Stimulated activated naive B cell treated with anti-CD40 and anti-IgM and Interleukin-4, amounts not matched to agents 10 μg/mL and 1 μg/mL and 100 μg/mL, for 72 hours (primary cell): ENCODE data around the gene SEMA5B.

Experiments used
- ATAC-seq, 2 donors: fragments of 150-1000 bp; cut with Tn5 transposase; replicated peaks; 2 replicates each; pipeline ENCODE4 v1.10.0; 2021; ENCODE audit warnings: moderate library complexity in 1 of 2
- DNase-seq: peaks from one replicate; pipeline ENCODE4 v3.0.0; 2021
- H3K27ac Mint-ChIP-seq: one replicate; pipeline ENCODE4 v1.8.0; 2022; ENCODE audit warnings: mild to moderate bottlenecking, mixed read lengths
- H3K27me3 Mint-ChIP-seq, 2 donors: one replicate each; pipeline ENCODE4 v1.8.0; 2022; ENCODE audit warnings: mixed read lengths in 2 of 2
- H3K36me3 Mint-ChIP-seq, 2 donors: one replicate each; pipeline ENCODE4 v1.8.0; 2022; ENCODE audit warnings: mixed read lengths in 2 of 2, mild to moderate bottlenecking in 1 of 2
- H3K4me1 Mint-ChIP-seq, 2 donors: one replicate each; pipeline ENCODE4 v1.8.0; 2022; ENCODE audit warnings: mixed read lengths in 2 of 2, mild to moderate bottlenecking in 1 of 2
- H3K4me3 Mint-ChIP-seq, 2 donors: one replicate each; pipeline ENCODE4 v1.8.0; 2022; ENCODE audit warnings: mild to moderate bottlenecking in 2 of 2, mixed read lengths in 2 of 2, moderate library complexity in 1 of 2
- H3K9me3 Mint-ChIP-seq, 2 donors: one replicate each; pipeline ENCODE4 v1.8.0; 2022; ENCODE audit warnings: mixed read lengths in 2 of 2, mild to moderate bottlenecking in 1 of 2

SEMA5B gene

GRCh38 chr3:122936986-122937385 is 90.6 kb downstream of the SEMA5B start:
- Mint-ChIP-seq H3K36me3 (no peaks in the 10 kb centered on the region), H3K27me3 (peaks cover 4 to 19% of the 10 kb centered on the region in 2 donors), H3K9me3 (no peaks in the 10 kb centered on the region), H3K4me1 (no peaks in the 10 kb centered on the region), H3K27ac (no peak overlapping the region), H3K4me3 (no peak overlapping the region)
- DNase-seq (no peak), ATAC-seq (no peak)

DNA sequence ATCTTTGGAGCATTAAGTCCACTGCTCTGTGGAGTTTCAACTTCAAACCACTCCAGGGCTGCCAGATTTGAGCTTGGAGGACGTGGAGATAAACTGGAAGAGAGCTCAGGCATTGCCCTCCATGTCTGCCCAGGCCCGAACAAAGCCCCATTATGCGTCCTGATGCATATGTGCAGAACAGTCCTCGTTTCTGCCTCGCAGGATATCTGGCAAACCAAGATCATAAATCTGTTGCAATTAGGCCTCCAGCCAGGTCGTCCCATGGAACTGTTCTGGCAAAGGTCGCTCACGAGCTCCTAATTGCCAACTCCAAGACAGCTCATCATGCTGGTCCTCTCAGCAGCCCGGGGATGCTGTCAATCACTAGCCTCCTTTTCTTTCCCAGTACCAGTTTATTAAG is 91.2 kb downstream of the SEMA5B start:
- no peaks in the 10 kb centered on the region for H3K36me3 Mint-ChIP-seq
- H3K9me3 Mint-ChIP-seq, result no peaks in the 10 kb centered on the region
- no peak for ATAC-seq
- no peaks in the 10 kb centered on the region for H3K4me1 Mint-ChIP-seq
- DNase-seq, result no peak
- no peak overlapping the region for H3K27ac Mint-ChIP-seq
- H3K4me3 Mint-ChIP-seq, result no peak overlapping the region
- peaks cover 4 to 19% of the 10 kb centered on the region in 2 donors for H3K27me3 Mint-ChIP-seq

DNA sequence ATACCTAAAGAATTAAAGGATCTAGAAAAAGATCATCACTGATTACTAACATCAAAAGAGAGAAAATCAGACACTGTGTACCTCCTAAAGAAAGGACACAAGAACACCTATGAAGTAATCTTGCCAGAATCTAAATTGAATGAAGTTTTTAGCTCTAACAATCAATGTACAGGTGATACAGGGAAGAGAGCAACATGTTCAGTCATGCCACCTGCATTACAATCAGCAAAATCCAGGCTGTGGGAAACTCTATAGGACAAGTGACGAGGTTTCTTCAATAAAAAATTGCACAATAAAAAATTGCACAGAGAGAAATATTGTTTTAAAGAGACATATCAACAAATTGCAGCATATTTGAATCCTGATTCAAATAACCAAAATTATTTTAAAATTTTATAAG is 93.3 kb downstream of the SEMA5B start:
- Mint-ChIP-seq H3K27ac (no peak overlapping the region), H3K4me3 (no peak overlapping the region), H3K27me3 (peaks cover 4 to 26% of the 10 kb centered on the region in 2 donors), H3K9me3 (no peaks in the 10 kb centered on the region), H3K4me1 (peaks cover 0 to 1% of the 10 kb centered on the region in 2 donors), H3K36me3 (no peaks in the 10 kb centered on the region)
- ATAC-seq, result no peak
- DNase-seq, result no peak

- peaks cover 4 to 33% of the 10 kb centered on the region in 2 donors for H3K27me3 Mint-ChIP-seq
- no peak overlapping the region for H3K27ac Mint-ChIP-seq
- ATAC-seq (no peak), DNase-seq (no peak)
- no peaks in the 10 kb centered on the region for H3K36me3 Mint-ChIP-seq
- peaks cover 0 to 1% of the 10 kb centered on the region in 2 donors for H3K4me1 Mint-ChIP-seq
- no peaks in the 10 kb centered on the region for H3K9me3 Mint-ChIP-seq
- no peak overlapping the region for H3K4me3 Mint-ChIP-seq
These were observed 95.2 kb downstream of the SEMA5B start for GRCh38 chr3:122932251-122932967.

DNA sequence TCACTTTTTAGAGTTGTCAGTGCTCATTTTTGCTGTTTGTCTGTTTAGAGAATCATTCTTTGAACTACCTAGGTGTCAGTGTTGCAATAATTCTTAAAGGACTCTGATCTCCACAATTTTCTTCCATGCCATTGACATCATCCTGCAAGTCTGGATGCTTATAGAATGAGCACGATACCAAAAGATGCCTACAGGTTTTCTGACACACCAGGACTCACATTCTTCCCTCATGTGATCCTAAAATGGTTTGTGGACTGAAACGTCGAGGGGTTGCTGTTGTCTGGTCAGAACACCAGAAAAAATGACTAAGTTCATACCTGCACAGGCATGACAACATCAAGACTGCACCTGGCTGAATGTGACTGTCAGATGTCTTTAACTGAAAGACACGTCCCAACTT is 95.9 kb downstream of the SEMA5B start:
- no peak overlapping the region for H3K27ac Mint-ChIP-seq
- H3K36me3 Mint-ChIP-seq, result no peaks in the 10 kb centered on the region
- no peak for ATAC-seq
- H3K9me3 Mint-ChIP-seq, result no peaks in the 10 kb centered on the region
- H3K4me1 Mint-ChIP-seq, result peaks cover 0 to 1% of the 10 kb centered on the region in 2 donors
- no peak for DNase-seq
- peaks cover 4 to 33% of the 10 kb centered on the region in 2 donors for H3K27me3 Mint-ChIP-seq
- H3K4me3 Mint-ChIP-seq, result no peak overlapping the region

- Mint-ChIP-seq H3K36me3 (no peaks in the 10 kb centered on the region), H3K27ac (no peak overlapping the region), H3K4me3 (no peak overlapping the region), H3K9me3 (no peaks in the 10 kb centered on the region), H3K4me1 (peaks cover 0 to 1% of the 10 kb centered on the region in 2 donors), H3K27me3 (peaks cover 4 to 26% of the 10 kb centered on the region in 2 donors)
- ATAC-seq (no peak), DNase-seq (no peak)
These were observed 97.2 kb downstream of the SEMA5B start for GRCh38 chr3:122930063-122930997.

DNA sequence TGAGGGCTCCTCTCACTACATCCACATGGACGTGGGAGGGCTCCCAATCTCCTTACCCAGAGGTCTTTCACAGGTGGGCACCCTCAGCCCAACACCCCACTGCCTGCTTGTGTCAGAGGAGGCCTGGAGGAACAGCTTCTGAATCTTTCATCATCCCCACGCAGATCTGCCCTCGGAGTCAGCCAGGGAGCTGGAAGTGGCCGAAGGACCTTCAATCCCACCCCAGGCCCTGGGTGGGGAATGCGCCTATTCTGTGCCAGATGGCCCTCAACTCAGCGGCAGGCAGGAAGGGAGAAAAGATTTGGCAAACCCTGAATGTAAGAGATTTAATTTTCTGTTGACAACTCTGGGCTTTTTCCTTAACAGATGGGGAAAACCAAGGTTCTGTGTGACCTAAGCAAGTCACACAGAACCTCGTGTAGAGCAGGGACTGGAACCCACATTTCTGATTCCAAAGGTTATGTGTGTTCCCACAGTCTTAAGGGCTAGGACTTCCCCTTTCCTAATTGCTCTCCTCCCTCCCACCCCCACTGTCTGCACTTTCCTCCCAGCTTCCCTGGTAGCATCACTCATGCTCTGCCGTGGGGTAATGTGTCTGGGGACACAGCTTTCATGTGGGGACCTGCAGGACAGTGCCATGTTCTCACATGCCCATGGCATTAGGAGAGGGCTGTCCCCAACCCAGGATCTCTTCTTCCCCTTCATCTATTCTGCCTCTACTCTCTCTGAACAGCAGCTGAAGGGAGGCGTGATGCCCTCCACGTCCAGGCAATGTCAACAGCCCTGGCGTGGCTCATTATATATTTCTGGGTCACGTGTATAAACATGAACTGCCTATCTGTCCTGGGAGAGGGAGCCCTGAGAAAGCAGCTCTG is 98.1 kb downstream of the SEMA5B start:
- peaks cover 0 to 1% of the 10 kb centered on the region in 2 donors for H3K4me1 Mint-ChIP-seq
- H3K27me3 Mint-ChIP-seq, result peaks cover 4 to 26% of the 10 kb centered on the region in 2 donors
- no peaks in the 10 kb centered on the region for H3K36me3 Mint-ChIP-seq
- no peak for ATAC-seq
- H3K9me3 Mint-ChIP-seq, result no peaks in the 10 kb centered on the region
- H3K4me3 Mint-ChIP-seq, result no peak overlapping the region
- no peak for DNase-seq
- no peak overlapping the region for H3K27ac Mint-ChIP-seq

DNA sequence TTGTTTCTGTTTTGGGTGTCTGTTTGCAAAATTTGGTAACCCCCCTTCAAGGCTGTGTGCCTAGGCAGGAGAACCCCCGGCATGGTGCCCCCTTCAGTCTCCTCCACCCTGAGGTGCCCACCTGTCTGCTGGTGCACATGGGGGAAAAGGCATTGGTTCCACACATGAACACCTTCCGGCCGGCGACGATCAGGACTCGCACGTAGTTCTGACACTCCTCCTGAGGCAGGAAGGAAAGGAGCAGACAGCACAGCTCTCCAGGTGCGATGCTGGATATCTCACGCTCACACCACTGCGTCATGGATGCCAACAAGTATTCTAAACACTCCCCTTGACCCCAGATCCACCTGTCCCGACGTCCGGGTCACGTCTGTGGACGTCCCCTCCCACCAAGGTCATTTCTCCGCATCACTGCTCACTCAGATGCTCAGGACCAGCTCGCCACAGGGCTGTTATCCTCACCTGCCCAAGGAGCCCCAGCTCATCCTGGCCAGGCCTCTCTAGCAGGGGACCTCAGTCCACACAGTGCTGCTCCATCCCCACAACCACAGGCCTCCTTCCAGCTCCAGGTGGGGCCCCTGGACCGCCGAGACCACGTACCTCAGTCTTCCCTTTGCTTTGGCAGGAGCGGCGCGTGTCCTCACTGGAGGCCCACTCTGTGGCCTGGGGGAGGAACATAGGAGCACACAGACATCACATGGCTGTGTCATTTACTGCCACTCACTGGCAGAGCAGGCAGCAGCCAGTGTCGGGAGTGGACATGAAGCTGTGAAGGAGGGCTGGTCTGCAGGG is 99.0 kb downstream of the SEMA5B start:
- no peaks in the 10 kb centered on the region for H3K9me3 Mint-ChIP-seq
- ATAC-seq, result no peak
- no peak for DNase-seq

DNA sequence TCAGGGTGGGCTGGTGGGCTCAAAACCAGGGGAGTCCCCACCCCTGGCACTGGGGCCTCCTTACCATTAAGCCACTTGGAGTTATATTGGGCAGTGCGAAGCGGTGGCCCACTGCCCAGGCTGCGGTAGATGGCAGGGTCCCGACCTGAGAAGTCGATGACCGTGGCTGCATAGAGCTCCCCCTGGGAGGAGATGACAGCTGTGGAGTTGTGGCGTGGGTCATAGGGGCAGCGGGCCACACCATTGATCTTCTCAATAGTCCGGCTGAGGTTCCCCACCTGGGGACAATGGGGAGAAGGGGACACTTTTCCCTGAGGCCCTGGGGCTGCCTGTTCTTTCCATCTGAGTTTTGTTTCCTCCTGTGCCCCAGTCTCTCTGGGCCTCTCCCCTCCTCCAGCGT is 99.8 kb downstream of the SEMA5B start:
- no peaks in the 10 kb centered on the region for H3K36me3 Mint-ChIP-seq
- H3K27ac Mint-ChIP-seq, result no peak overlapping the region
- H3K9me3 Mint-ChIP-seq, result no peaks in the 10 kb centered on the region
- no peak overlapping the region for H3K4me3 Mint-ChIP-seq
- peaks cover 0 to 15% of the 10 kb centered on the region in 2 donors for H3K27me3 Mint-ChIP-seq
- peaks cover 0 to 1% of the 10 kb centered on the region in 2 donors for H3K4me1 Mint-ChIP-seq
- ATAC-seq (no peak), DNase-seq (no peak)

More for the DNA sequence above, 99.0 kb downstream of the SEMA5B start:
- H3K27ac Mint-ChIP-seq, result peak overlapping the region; percentile 25
- peaks cover 3 to 24% of the 10 kb centered on the region in 2 donors for H3K27me3 Mint-ChIP-seq
- H3K4me3 Mint-ChIP-seq, result no peak overlapping the region
- H3K4me1 Mint-ChIP-seq, result peaks cover 0 to 1% of the 10 kb centered on the region in 2 donors
- H3K36me3 Mint-ChIP-seq, result no peaks in the 10 kb centered on the region

- no peak for DNase-seq
- no peak for ATAC-seq
- Mint-ChIP-seq H3K9me3 (no peaks in the 10 kb centered on the region), H3K4me3 (no peak overlapping the region), H3K27ac (no peak overlapping the region), H3K4me1 (peaks cover 4 to 6% of the 10 kb centered on the region in 2 donors), H3K27me3 (peaks cover 0 to 13% of the 10 kb centered on the region in 2 donors), H3K36me3 (no peaks in the 10 kb centered on the region)
These were observed 100.8 kb downstream of the SEMA5B start for GRCh38 chr3:122926811-122927210.

- Mint-ChIP-seq H3K4me3 (no peak overlapping the region), H3K9me3 (no peaks in the 10 kb centered on the region), H3K4me1 (peaks cover 4 to 9% of the 10 kb centered on the region in 2 donors), H3K27me3 (peaks cover 0 to 16% of the 10 kb centered on the region in 2 donors), H3K36me3 (no peaks in the 10 kb centered on the region), H3K27ac (no peak overlapping the region)
- no peak for DNase-seq
- ATAC-seq, result no peak
These were observed 101.2 kb downstream of the SEMA5B start for GRCh38 chr3:122926322-122926721.

DNA sequence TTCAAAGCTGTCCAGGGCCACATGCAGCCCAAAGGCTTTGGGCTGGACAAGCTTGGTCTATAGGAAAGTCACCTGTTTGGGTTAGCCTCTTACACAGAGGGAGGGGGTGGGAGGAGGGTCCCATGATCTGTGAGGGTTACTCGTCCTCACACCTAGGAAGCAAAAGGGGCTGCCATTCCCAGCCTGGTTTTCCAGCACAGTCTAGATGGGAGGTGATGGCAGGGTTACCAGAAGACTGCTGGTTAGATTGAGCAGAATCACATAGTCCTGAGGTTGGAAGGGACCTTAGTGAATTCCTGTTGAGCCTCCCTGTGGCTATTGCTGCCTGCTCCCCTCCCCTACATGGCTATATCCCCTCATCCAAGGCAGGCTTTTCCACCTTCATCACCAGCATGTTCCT is 101.8 kb downstream of the SEMA5B start:
- H3K27ac Mint-ChIP-seq, result no peak overlapping the region
- no peaks in the 10 kb centered on the region for H3K36me3 Mint-ChIP-seq
- no peak for DNase-seq
- H3K4me1 Mint-ChIP-seq, result peaks cover 4 to 9% of the 10 kb centered on the region in 2 donors
- no peaks in the 10 kb centered on the region for H3K9me3 Mint-ChIP-seq
- no peak overlapping the region for H3K4me3 Mint-ChIP-seq
- peaks cover 2 to 22% of the 10 kb centered on the region in 2 donors for H3K27me3 Mint-ChIP-seq
- ATAC-seq, result no peak

DNA sequence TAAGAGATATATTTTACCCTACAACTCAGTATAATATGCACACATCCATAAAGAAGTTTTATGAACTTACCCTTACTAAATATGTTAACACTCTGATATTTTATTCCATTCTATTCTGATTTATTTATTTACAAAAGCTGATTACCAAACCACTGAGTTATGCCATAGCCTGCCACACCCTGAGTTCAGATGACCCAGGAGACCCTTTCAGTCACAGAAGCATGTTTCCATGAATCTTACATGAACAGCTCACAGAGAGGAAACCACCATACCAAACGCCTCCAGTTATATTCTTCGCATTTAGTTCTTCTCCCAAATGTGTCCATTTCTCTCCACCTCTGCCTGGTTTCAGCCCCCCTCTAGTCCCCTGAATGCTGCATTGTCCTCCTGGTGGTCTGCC is 103.5 kb downstream of the SEMA5B start:
- no peak for ATAC-seq
- DNase-seq, result no peak
- no peaks in the 10 kb centered on the region for H3K36me3 Mint-ChIP-seq
- H3K27ac Mint-ChIP-seq, result no peak overlapping the region
- H3K4me1 Mint-ChIP-seq, result peaks cover 2 to 9% of the 10 kb centered on the region in 2 donors
- H3K9me3 Mint-ChIP-seq, result no peaks in the 10 kb centered on the region
- H3K4me3 Mint-ChIP-seq, result no peak overlapping the region
- peaks cover 11 to 29% of the 10 kb centered on the region in 2 donors for H3K27me3 Mint-ChIP-seq
